NCI-H460 (cell line): ENCODE results near the gene MADCAM1. TPM values are rescaled to one million over a fixed set of nuclear protein-coding genes. Genes with fewer than 3 reads are reported as not detected.

ENCODE experiments used
- DNase-seq: peaks from one replicate; pipeline ENCODE4 v3.0.0-alpha.2; 2016; ENCODE audit warnings: low read depth; ENCODE audit errors: extremely low read depth
- total RNA-seq: library from RNA; depleted of rRNA; stranded (reverse); fragments of >200 nt; shearing (Covaris generic); gene quantifications from 2 replicates; pipeline ENCODE4 v1.2.3, GENCODE V29; 2014

The MADCAM1 gene
- total RNA-seq, 1 experiment from 2014 or later: not detected

GRCh38 chr19:485583-486236, 10.6 kb upstream of the MADCAM1 start:
- peak; percentile 33 for DNase-seq

DNA sequence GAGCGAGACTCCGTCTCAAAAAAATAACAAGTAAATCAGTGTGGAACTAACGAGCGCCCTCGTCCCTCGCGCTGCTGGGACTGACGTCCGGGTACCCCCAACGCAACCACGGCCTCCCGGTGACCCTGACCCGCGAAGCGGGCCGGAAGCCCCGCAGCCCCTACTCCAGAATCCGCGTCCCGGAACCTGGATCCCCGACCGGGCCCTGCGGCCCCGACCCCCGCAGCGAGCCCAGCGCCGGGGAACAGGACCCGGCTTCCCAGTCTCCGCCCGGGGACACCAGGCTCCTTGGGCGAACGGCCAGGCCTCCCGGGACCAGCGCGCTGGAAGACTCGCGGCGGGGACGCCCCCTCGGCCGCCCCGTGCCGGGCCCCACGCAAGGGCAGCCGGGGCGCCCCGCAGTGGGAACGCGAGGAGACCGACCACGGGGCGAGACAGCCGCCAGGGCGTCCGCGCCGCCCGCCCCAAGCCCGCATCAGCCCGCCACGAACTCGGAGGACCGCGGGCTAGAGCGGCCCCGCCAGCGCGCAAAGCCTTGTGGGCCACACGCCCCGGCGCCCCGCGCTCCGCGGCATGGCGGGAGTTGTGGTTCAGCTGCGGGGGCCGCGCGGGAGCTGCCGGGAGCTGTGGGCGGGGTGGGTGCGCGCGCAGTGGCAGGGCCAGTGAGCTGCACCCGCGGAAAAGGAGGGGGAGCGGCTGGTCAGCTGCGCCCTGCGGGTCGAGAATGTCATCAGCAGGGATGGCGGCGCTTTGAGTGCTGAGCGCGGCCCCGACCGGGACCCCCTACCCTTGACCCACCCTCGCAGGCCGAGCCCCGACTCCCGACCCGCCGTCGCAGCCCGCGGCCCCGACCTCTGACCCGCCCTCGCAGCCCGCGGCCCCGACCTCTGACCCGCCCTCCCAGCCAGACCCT, 7.5 kb upstream of the MADCAM1 start:
- DNase-seq: peak; percentile 84

DNA sequence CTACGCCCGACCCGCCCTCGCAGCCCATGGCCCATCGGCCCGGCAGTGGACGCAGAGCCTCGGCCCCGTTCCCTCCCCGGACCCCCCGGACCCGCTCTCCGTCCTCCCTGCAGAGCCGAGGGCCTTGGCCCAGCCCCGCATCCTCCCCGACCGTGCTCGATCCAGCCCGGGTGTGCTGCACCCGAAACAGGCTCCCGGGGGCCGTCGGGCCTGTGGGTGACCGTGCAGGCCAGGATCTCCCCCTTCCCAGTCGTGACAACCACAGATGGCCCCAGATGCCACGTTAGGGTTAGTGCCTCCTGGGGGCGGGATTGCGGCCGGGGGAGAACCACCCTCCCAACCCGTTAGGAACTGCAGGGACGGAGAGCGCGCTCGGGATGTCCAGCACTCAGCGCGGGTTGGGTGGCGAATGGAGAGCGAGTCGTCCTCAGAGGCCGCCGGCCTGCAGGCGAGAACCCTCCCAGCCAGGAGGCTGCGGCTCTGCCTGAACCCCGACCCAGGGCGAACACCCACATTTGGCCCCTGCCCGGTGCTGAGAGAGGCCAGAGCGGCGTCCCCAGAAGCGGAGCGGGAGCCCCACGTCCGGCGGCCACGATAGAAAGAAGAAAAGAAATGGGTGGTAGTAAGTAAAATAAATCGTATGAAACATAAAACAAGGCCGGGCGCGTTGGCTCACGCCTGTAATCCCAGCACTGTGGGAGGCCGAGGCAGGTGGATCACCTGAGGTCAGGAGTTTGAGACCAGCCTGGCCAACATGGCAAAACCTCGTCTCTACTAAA, 6.7 kb upstream of the MADCAM1 start:
- DNase-seq: no peak

DNA sequence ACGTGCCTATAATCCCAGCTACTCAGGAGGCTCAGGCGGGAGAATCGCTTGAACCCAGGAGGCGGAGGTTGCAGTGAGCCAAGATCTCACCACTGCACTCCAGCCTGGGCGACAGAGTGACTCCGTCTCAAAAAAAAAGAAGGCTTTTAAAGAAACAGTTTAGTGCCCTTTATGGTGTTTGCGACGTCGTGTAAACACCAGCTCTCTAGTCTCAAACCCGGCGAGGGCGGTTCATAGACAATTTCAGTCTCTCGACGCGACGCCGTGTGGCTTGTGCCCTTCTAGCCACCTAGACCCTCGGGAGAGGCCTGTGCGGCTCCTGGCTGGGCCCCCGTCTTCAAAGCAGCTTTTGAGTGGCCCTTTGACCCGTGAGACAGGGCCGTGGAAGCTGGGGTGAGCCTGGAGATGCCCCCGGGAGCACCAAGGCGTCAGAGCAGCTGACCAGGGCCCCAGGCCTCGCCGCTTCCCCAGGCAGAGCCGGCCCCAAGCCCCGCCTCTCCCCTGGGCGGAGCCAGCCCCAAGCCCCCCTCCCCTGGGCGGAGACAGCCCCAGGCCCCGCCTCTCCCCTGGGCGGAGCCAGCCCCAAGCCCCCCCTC, 5.0 kb upstream of the MADCAM1 start:
- no peak for DNase-seq

DNA sequence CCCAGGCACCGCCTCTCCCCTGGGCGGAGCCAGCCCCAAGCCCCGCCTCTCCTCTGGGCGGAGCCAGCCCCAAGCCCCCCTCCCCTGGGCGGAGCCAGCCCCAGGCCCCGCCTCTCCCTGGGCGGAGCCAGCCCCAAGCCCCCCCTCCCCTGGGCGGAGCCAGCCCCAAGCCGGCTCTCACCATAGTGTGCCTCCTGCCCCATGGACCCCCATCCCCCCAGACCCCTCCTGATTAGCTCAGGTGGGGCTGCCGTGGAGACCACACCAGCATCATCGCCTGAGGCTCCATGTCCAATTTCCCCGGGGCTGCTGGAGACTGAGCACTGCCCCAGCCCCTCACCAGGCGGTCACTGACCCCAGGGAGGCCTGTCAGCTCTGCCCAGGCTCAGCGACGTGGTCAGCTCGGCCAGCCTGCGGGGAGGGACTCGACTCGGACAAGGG, 4.2 kb upstream of the MADCAM1 start:
- DNase-seq: no peak

DNA sequence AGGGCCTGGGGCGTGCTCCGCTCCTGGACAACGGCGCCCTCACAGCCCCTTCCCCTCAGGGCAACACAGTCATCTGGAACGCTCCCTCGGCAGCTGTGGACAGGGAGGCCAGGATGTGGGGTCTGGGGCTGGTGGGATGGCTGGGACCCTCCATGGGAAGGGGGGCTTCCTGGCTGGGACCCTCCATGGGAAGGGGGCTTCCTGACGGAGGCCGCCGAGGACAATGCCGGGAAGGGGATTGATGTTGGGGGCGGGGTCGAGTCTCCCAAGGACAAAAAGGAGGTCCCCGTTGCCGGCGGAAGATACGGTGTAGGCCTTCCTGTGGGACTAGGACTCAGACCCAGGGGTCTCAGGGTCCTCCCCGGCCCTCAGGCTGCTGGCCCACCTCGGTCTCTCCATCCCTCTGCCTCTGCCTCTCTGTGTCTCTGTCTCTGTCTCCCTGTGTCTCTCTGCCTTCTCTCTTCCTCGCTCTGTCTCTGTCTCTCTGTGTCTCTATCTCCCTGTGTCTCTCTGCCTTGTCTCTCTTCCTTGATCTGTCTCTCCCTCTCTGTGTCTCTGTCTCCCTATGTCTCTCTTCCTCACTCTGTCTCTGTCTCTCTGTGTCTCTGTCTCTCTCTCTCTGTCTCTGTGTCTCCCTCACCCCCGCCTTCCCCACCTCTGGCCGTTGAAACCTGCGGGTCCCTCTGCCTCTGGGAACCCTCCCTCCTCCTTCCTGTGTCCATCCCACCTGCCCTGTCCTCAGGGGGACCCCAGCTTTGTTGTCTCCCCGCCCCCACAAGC, 2.7 kb upstream of the MADCAM1 start:
- no peak for DNase-seq

GRCh38 chr19:494171-495080, 1.9 kb upstream of the MADCAM1 start:
- no peak for DNase-seq

DNA sequence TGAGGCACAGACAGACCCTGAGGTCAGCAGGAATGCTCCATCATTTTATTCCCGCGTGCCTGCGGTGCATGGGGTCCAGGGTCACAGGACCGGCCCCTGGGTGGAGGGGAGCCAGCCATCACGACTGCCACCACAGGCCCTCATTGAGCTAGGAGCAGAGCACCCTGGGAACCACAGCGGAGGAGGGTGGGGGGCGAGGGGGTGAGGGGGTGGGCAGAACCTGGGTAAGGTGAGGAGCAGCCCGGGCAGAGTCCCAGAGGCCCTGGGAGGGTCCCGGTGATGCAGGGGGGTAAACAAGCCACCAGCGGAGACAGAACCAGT, 1.2 kb upstream of the MADCAM1 start:
- no peak for DNase-seq

DNA sequence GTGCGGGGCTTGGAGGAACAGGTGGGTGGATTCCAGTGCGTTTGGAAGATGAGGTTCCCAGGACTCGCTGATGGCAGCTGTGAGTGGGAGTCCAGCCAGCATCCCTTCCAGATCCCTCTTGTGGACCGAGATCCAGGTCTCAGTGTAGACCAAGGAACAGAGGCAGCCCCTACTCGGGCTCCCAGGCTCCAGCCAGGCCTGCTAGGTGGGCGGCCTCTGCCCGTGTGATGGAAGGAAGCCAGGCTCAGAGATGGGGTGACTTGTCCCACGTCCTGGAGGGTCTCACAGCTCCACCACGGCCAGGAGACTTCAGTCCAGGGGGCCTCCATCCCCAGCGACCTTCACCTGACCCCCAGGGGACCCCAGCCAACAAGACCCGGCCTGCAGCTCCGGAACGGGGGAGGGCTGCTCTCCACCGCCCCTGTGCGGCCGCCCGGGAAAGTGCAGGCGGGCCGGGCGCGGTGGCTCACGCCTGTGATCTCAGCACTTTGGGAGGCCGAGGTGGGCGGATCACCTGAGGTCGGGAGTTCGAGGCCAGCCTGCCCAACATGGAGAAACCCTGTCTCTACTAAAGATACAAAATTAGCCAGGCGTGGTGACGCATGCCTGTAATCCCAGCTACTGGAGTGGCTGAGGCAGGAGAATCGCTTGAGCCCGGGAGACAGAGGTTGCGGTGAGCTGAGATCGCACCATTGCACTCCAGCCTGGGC, 729 bp upstream of the MADCAM1 start:
- DNase-seq: no peak

DNA sequence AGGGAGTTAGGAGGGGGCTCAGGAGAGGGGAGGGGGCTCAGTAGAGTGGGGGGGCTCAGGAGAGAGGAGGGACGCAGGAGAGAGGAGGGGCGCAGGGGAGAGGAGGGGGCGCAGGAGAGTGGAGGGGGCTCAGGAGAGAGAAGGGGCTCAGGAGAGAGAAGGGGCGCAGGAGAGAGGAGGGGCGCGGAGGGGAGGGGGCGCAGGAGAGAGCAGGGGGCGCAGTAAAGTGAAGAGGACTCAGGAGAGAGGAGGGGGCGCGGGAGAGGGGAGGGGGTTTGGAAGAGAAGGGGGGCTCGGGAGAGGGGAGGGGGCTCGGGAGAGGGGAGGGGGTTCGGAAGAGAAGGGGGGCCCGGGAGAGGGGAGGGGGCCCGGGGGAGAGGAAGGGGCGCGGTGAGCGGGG, 700 bp downstream of the MADCAM1 start:
- DNase-seq: no peak

- DNase-seq: no peak
Measured at GRCh38 chr19:497491-497868, 1.2 kb downstream of the MADCAM1 start.

GRCh38 chr19:497869-498510, 1.7 kb downstream of the MADCAM1 start:
- DNase-seq: no peak

DNA sequence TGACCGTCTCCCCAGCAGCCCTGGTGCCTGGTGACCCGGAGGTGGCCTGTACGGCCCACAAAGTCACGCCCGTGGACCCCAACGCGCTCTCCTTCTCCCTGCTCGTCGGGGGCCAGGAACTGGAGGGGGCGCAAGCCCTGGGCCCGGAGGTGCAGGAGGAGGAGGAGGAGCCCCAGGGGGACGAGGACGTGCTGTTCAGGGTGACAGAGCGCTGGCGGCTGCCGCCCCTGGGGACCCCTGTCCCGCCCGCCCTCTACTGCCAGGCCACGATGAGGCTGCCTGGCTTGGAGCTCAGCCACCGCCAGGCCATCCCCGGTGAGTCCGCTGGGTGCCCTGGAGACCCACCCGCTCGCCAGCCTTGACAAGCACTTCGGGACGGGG, 2.2 kb downstream of the MADCAM1 start:
- no peak for DNase-seq

- DNase-seq: no peak
Measured at GRCh38 chr19:498977-499623, 2.8 kb downstream of the MADCAM1 start.

- DNase-seq: no peak
Measured at GRCh38 chr19:501646-502045, 5.4 kb downstream of the MADCAM1 start.

- no peak for DNase-seq
Measured at GRCh38 chr19:504616-505015, 8.3 kb downstream of the MADCAM1 start.

DNA sequence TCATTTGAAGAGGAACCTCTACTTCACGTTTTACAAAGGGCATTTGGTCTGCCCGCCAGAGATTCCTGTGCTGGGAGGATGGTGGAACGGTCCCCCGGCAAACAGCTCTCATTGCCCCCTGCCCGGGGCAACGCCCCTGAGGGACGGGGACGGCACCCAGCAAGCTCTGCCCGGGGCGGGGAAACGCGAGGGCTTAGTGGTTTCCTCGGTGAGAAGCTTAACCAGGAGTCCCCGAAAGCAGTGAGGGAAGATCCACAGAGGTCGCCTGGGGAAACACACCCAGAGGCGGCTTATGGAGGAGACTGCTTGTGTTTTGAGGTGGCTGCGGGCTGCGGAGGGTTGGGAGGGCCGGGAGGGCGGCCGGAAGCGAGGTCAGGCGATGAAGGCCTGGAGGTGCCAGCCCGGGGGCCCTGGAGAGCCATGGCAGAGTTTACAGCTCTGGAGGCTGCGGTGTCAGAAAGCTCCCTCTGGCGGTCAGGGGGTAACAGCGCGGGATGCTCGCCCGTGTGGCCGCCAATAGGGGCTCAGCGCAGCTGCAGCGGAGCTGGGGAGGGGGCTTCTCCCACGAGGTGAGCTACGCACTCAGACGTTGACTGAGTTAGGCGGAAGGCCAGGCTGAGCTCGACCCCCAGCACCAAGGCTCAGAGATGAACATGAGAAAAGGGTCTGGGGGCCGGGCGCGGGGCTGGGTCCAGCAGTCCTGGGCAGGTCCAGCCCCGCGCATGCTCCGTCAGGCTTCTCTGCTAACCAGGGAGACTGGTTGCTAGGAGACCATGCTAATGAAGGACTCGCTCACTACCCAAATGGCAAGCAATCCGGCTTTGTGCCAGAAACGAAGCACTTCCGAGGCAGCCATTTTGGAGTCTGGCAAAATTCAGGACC, 10.4 kb downstream of the MADCAM1 start:
- DNase-seq: peak; percentile 99
